ENCODE measurements around the gene PILRA.
"Not testable (repeated sequence)": the region's sequence is repeated elsewhere in the genome, so short reads cannot be mapped to it uniquely, and the experiment has no call there.

PILRA gene

DNA sequence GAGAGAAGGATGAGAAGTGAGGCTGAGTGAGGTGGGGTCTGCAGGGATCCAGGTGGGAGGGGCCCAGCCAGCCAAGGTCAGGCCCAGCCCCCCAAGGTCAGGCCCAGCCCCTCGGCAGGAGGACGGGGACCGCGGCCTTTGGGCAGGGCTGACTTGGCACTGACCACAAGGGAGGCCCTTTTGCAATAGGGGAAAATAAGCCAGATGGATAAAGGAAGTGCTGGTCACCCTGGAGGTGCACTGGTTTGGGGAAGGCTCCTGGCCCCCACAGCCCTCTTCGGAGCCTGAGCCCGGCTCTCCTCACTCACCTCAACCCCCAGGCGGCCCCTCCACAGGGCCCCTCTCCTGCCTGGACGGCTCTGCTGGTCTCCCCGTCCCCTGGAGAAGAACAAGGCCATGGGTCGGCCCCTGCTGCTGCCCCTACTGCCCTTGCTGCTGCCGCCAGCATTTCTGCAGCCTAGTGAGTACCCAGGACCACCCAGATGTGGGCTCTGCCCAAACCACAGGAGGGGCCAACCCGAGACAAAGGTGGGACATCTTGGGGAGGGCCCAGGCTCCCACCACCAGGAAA lies at the start of gene PILRA:
TSS of gene PILRA (plus strand) at position 227 of the 571 bp plus-strand sequence. CDS start at position 397, 170 bp downstream.
- DNase-seq (ENCODE audit: low spot score) (no peak), FAIRE-seq (no peak)

DNA sequence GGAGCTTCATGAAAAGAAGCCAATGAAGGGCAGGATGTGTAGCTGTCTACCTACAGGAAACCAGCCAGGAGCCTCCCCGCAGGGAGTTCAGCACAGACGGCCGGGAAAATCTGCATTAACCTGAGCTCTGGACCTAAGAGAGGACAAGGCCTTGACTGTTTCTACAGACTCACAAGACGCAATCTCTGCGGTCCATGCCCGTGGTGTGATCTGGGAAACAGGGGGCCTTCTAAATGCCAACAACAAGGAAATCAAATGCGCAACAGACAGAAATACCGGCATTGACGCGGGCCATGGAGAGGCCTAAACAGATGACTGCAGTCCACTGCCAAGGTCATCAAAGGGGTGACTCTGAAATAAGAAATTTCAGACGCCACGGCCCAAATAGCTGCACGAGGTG lies 49.1 kb upstream of the PILRA start:
- DNase-seq (ENCODE audit: low spot score); FAIRE-seq: not testable (repeated sequence)

DNA sequence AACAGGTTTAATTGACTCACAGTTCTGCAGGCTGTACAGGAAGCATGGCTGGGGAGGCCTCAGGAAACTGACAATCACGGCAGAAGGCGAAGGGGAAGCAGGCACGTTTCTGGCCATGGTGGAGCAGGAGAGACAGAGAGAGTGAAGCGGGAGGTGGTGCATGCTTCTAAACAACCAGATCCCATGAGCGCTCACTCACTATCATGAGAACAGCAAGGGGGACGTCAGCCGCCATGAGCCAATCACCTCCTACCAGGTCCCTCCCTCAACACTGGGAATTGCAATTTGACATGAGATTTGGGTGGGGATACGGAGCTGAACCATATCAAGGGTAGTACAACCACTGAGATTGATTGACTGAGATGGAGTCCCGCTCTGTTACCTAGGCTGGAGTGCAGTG lies 47.6 kb upstream of the PILRA start:
- not testable (repeated sequence) for DNase-seq (ENCODE audit: low spot score); FAIRE-seq

DNA sequence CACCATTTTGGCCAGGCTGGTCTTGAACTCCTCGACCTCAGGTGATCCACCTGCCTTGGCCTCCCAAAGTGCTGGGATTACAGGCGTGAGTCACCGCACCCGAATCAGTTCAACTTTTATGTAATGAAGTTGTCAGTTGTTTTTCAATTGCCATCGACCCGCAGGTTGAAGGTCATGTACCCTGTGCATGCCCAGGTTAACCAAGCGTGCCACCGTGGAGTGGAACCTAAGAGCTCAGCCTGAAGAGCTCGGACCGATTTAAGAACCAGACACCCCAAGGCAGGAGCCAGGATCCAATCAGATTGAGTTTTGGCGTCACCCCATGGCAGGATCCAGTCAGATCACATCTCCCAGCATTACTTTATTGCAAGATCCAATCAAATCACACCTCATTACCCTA lies 46.4 kb upstream of the PILRA start:
- not testable (repeated sequence) for DNase-seq (ENCODE audit: low spot score); FAIRE-seq

DNA sequence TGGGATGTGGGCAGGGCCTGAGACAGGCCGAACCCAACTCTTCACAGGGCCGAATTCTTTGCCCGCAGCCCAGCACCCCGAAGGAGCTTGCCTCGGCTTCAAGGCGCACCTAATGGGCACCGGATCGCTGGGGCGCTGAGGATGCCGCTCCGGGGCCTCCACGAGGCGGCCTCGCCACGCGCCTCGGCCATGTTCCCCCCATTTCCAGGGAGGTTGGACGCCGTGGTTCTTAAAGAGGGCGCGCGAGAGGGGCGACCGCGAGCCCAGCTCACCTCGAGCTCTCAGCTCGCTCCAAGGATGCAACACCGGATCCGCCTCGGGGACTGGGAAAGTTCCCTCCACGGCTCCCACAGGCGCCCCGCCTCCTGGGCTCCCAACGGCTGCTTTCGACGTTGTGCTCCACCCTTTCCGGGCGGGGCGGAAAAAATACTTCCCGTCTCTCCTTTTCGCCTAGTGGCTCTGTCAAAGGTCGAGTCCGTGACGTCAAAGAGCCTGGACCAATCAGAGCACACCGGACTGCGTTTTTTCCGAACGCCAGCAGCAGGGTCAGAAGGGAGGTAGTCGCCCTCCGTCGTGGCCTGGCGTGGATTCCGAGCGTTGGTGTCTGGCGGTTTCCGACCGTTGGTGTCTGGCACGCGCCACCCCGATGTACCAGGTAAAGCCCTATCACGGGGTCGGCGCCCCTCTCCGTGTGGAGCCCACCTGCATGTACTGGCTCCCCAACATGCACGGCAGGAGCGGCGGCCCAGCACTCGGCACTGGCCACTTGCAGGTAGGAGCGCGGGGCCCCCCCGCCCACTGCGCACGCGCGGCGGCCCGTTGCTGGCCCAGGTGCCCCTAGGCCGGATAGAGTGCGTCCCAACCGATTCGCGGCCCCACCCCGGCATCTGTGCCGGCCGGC lies 37.5 kb upstream of the PILRA start:
- peak; percentile 92 for DNase-seq (ENCODE audit: low spot score)
- peak; percentile 97 for FAIRE-seq

DNA sequence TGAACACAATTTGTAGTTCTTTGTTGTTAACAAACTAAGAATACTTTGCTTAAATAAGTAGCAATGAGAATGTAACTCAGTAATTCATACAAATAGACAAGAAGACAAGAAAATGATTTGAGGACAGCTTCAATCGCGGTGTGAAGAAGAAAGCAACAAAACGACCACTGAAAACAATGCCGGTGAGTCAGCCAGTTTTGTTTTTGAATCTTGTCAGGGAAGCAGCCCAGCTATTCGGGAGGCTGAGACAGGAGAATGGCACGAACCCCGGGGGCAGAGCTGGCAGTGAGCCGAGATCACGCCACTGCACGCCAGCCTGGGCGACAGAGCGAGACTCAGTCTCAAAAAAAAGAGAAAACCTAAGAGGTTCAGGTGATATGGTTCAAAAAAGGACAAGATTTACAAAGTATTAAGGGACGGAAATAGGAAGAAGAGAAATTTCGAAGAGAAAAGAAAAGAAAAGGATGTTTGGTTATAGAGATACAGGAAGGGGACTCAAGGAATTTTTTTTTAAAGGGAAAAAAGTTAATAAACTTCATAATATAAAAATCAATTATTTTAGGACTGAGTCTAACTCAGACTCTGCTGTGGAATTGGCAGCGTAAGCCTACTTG lies 35.1 kb upstream of the PILRA start:
- not testable (repeated sequence) for FAIRE-seq

DNA sequence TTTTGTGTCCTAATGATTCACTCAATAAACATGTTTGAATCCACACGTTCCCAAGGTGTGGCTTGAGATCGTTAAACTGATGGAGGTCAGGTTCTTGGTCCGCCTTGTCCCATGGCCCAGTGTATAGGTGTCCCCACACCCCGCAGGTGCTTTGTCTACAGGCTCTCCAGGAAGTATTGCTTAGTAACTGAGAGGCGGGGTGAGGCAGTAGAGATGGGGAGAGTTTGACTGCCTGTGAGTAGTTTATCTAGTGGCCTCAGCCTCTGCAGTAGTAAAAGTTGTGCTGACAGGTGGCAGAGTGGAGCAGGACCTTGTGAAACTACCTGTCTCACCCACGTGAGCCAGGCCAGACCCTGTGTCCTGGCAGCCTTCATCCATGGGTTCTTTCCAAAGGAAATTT lies 32.0 kb upstream of the PILRA start:
- not testable (repeated sequence) for DNase-seq (ENCODE audit: low spot score); FAIRE-seq

More for the DNA sequence above, 35.1 kb upstream of the PILRA start:
- not testable (repeated sequence) for DNase-seq (ENCODE audit: low spot score)

DNA sequence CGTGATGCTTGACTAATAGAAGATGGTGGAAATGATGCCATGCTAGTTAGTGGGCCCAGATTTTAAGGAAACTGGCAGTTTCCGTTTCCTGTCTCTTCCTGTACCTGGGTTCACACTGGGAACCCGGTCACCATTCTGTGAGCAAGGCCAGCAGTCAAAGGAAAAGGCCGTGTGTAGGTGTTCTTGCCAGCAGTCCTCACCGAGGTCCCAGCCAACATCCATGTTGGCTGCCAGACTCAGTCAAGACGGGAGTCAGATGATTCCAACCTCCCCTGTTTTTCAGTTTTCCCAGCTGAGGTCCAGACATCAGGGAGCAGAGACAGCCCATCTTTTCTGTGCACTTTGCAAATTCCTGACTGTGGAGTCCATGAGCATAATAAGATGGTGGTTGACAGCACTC lies 30.5 kb upstream of the PILRA start:
- DNase-seq (ENCODE audit: low spot score) = no peak
- FAIRE-seq = no peak

DNA sequence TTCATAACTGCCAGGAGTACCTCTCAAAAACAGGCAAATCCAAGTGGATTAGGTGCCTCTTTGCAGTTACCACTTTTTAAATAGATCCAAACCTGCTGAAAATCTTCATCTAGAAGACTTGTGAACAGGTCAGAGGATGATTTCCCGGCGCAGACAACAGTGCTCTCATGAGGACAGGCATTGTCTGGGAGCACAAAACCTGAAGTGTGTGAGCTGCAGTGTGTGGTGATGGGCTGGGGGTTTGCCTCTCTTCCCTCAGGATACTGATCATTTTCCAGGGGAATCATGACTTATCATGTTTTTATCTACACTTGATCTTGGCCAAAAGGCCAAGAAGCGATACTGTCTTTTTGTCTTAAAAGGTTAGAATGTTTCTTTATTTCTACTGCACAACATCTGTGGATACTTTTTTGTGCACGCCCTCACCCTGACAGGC lies 29.1 kb upstream of the PILRA start:
- FAIRE-seq; DNase-seq (ENCODE audit: low spot score): not testable (repeated sequence)

DNA sequence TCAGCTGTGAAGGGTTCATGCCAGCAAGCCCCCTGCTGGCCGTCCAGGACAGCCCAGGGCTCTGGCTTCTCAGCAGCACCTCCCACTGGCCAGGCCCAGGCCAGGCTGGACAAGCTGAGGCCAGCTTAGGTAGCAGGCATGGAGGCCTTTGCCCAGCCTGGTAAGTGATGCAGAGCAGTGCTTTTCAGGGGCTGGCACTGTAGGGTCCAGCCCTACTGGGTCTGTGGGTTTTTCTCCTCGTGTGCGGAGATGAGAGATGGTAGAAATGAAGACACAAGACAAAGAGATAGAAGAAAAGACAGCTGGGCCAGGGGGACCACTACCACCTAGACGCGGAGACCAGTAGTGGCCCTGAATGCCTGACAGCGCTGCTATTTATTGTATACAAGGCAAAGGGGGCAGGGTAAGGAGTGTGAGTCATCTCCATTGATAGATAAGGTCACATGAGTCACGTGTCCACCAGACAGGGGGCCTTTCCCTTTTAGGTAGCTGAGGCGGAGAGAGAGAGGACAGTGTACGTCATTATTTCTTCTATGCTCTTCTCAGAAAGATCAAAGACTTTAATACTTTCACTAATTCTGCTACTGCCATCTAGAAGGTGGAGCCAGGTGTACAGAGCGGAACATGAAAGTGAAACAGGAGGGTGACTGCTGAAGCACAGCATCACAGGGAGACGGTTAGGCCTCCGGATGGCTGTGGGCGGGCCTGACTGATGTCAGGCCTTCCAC lies 28.6 kb upstream of the PILRA start:
- peak; percentile 81 for DNase-seq (ENCODE audit: low spot score)
- FAIRE-seq = not testable (repeated sequence)

DNA sequence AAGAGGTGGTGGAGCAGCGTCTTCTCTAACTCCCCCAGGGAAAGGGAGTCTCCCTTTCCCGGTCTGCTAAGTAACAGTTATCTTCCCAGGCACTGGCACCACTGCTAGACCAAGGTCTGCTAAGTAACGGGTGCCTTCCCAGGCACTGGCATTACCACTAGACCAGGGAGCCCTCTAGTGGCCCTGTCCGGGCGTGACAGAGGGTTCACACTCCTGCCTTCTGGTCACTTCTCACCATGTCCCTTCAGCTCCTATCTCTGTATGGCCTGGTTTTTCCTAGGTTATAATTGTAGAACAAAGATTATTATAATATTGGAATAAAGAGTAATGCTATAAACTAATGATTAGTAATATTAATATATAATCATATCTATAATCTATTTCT lies 28.0 kb upstream of the PILRA start:
- FAIRE-seq (peak; percentile 60), DNase-seq (ENCODE audit: low spot score) (peak; percentile 60)

DNA sequence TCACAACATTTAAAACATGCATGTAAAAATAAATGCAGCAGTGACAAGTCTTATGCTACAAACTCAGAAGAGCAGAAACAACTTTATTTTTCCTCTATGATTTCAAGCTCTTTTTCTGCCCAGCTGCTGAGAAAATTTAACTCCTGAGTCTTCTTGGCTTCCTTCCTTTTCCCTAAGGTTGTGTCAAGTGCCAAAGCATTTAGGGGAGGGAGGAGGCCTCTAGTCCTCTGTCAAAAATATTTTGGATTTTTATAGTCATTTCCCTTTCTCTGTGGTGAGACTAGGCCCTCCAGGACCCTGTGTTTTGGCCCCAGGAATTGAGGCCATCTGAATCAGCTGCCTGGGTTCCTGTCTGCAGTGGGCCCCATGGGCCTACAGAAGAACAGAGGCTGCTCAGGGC lies 26.4 kb upstream of the PILRA start:
- no peak for FAIRE-seq

DNA sequence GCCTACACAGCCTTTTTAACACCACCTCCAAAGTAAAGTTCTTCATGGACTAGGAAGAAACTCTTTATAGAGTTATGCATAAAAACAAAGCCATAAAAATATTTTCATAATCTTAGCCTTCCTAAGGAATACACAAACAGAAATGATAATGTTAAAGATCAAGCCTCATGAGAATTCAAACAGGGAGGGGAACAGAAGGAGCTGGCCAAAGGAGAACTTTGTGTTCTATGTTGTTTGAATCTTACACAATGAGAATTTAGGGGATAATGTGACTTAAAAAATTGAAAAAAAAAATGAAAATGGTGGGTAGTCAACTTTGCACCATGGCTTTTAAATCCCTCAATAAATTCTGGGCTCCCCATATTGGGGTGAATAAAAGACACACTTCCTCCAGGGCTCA lies 24.5 kb upstream of the PILRA start:
- no peak for FAIRE-seq

More for the DNA sequence above, 26.4 kb upstream of the PILRA start:
- no peak for DNase-seq (ENCODE audit: low spot score)

DNA sequence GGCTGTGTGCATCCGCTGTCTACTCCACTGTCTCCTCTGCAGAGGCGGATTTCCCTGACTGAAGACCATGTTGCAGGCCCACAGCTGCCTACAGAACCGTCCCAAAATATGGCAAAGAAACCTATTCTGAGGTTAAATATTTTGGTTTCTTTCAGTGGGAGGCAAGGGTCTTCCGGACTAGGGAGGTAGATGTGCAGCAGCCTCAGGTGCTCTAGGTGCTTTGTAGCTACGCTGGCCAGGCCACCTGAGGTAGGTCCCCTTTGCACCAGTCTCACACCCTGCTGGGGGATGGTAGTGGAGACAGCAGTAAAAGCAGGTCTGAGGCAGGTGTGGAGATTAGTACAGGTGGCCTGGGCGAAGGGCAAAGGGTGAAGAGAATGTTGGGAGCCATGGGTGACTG lies 23.5 kb upstream of the PILRA start:
- FAIRE-seq = no peak
- no peak for DNase-seq (ENCODE audit: low spot score)

More for the DNA sequence above, 24.5 kb upstream of the PILRA start:
- no peak for DNase-seq (ENCODE audit: low spot score)

DNA sequence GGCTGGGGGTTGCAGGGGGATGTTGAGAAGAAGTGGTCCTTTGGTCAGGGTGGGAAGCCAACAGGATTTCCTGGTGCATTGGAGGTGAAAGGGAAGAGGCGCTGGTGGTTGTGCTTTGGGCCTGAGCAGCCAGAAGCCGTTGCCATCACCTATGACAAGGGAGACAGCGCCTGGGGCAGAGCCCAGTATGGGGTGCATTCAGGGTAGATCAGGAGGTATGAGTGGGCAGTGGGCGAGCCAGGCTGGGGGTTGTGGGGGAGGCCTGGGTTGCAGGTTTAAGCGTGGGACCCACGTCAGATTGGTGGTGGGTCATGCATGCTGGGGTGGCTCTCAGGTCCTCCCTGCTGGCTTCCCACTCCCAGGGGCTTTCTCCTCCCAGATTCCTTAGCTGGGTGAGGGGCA lies 21.6 kb upstream of the PILRA start:
- DNase-seq (ENCODE audit: low spot score) (no peak), FAIRE-seq (no peak)

DNA sequence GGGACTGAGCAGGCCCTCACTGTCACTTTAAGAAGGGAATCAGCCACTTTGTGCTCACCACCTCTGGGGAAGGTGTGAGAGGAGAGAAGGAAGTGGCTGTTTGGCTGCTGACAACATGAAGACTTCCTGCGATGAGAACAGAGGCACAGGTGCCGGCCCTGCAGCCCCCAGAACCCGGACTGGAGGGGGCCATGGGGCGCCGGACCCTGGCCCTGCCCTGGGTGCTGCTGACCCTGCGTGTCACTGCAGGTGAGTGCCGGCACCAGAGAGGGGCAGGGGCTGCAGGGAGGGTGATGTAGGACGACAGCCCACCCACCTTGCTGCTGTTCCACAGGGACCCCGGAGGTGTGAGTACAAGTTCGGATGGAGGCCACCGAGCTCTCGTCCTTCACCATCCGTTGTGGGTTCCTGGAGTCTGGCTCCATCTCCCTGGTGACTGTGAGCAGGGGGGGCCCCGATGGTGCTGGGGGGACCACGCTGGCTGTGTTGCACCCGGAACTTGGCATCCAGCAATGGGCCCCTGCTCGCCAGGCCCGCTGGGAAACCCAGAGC lies 21.0 kb upstream of the PILRA start:
- not testable (repeated sequence) for FAIRE-seq; DNase-seq (ENCODE audit: low spot score)

DNA sequence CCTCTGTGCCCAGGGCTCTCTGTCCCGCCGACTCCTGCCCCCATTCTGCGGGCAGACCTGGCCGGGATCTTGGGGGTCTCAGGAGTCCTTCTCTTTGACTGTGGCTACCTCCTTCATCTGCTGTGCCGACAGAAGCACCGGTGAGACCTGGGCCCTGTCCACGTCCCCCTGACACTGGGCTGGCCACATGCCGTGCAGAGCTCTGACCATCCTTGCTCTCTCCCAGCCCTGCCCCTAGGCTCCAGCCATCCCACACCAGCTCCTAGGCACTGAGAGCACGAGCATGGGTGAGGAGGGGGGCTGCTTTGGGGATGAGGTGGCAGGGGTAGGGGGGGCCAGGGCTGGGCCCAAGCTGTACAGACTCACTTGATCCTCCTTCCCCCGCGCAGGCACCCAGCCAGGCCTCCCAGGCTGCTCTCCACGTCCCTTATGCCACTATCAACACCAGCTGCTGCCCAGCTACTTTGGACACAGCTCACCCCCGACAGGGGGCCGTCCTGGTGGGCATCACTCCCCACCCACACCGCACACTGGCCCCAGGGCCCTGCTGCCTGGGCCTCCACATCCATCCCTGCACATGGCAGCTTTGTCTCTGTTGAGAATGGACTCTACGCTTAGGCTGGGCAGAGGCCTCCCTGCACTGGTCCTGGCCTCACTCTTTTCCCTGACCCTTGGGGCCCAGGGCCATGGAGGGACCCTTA lies 20.2 kb upstream of the PILRA start:
- no peak for FAIRE-seq
- DNase-seq (ENCODE audit: low spot score) = no peak

DNA sequence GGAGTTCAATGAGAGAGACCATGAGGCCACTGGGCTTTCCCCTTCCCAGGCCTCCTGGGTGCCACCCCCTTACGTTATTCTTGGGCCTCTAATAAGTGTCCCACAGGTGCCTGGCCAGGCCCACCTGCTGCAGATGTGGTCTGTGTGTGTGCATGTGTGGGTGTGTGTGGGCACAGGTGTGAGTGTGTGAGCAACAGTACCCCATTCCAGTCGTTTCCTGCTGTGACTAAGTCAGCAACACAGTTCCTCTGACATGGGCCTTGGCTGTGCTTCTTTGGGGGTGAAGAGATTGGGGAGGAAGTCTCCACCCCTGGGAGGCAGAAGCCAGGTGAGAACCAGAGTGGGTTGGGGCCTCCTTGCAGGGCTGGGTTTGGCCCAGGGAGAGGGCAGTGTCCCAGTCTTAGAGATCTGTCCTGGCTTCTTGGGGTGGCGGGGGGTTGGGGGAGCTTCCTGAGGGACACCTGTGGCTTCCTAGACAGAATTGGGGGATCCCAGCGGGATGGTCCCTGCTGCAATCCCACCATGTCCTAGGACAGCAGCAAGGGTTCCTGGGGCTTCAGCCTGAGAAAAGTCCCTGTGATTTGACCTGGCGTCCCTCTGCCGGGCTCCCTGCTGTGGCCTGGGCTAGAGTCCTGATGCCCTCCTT lies 19.5 kb upstream of the PILRA start:
- FAIRE-seq = no peak
- DNase-seq (ENCODE audit: low spot score) = no peak

DNA sequence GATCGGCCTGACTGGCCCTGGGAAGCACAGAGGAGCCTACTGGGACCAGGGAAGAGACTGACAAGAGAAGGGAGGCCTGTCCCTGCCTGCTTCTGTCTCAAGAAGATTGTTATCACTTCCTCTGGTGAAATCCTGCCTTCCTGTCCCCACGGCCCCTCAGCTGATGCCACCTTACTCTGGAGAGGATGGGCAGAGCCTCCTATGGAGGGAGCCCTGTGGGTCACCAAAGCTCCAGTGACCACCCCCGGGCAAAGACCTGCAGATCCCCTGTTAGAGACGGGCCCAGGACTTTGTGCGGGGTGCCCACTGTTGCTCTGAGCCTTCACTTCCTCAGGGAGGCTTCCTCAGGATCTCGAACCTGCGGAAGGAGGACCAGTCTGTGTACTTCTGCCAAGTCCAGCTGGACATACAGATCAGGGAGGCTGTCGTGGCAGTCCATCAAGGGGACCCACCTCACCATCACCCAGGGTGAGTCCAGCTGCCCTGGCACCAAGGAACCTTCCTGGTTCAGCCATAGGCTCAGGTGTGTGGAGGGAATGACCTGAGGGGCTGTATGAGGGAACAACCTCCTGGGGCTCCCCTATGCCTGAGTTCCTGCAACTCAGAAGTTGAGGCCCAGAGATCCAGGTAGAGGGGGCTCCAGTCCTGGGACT lies 16.7 kb upstream of the PILRA start:
- DNase-seq (ENCODE audit: low spot score) = no peak
- FAIRE-seq = no peak
